Activated CD8-positive, alpha-beta T cell treated with anti-CD3 and anti-CD28 coated beads for 36 hours (primary cell): ENCODE data around the gene APBB2. TPM values are rescaled to one million over a fixed set of nuclear protein-coding genes. Genes with fewer than 3 reads are reported as not detected.

Experiments used
- ATAC-seq: fragments of 200-7000 bp; cut with Tn5 transposase; one replicate; pipeline ENCODE4 v1.10.0; 2021; ENCODE audit warnings: mild to moderate bottlenecking, moderate library complexity
- CTCF ChIA-PET: fragments of 350-600 bp; sonication (Branson Sonifier 250); formaldehyde crosslinking; loops from one replicate; lab custom pipeline; 2021; ENCODE audit warnings: antibody characterized with exemption; lab: Charles Lee
- POLR2A ChIA-PET: fragments of 350-600 bp; sonication (Branson Sonifier 250); formaldehyde crosslinking; loops from one replicate; lab custom pipeline; 2021; ENCODE audit warnings: antibody characterized with exemption; lab: Charles Lee
- DNase-seq: peaks from one replicate; pipeline ENCODE4 v3.0.0-alpha.2; 2020
- H3K27ac Mint-ChIP-seq: one replicate; pipeline ENCODE4 v1.8.0; 2021; ENCODE audit warnings: mild to moderate bottlenecking, mixed read lengths
- H3K27me3 Mint-ChIP-seq: one replicate; pipeline ENCODE4 v1.8.0; 2021; ENCODE audit warnings: mixed read lengths
- H3K36me3 Mint-ChIP-seq: one replicate; pipeline ENCODE4 v1.8.0; 2021; ENCODE audit warnings: low read depth, mixed read lengths
- H3K4me1 Mint-ChIP-seq: one replicate; pipeline ENCODE4 v1.8.0; 2021; ENCODE audit warnings: low read depth, mixed read lengths
- H3K4me3 Mint-ChIP-seq: one replicate; pipeline ENCODE4 v1.8.0; 2021; ENCODE audit warnings: mild to moderate bottlenecking, moderate library complexity, mixed read lengths
- H3K9me3 Mint-ChIP-seq: one replicate; pipeline ENCODE4 v1.8.0; 2021; ENCODE audit warnings: mixed read lengths
- CTCF ChIP-seq: fragments of 200-600 bp; IDR thresholded peaks from one replicate; pipeline ENCODE4 v1.8.0; 2022; ENCODE audit warnings: antibody characterized with exemption, mild to moderate bottlenecking
- intact Hi-C: fragments of 100-400 bp; cut with micrococcal nuclease; formaldehyde crosslinking; loops from one replicate; pipeline ENCODE4 v1.10.0; 2022
- total RNA-seq, 2 experiments: library from RNA; stranded (reverse); gene quantifications; one replicate each; pipeline ENCODE4 v1.2.3, GENCODE V29; 2021

Gene APBB2
- total RNA-seq, 2 experiments from 2014 or later, result 0.89 to 2.3 TPM

- CTCF ChIA-PET, result interaction anchor here (1.2 kb wide), 1 partner anchor 25 kb away, joined by 5 read pairs; no protein-coding TSS in a partner anchor
- H3K4me1 Mint-ChIP-seq, result no peaks in the 10 kb centered on the region
Observed at GRCh38 chr4:40949358-40950100, 264.8 kb downstream of the APBB2 start.

GRCh38 chr4:40948014-40948413 lies 266.3 kb downstream of the APBB2 start:
- ATAC-seq, result no peak
- ChIA-PET CTCF (no interaction called here), POLR2A (no interaction called here)
- DNase-seq, result no peak
- Mint-ChIP-seq H3K9me3 (no peaks in the 10 kb centered on the region), H3K4me1 (no peaks in the 10 kb centered on the region), H3K36me3 (no peaks in the 10 kb centered on the region), H3K4me3 (no peak overlapping the region), H3K27ac (no peak overlapping the region), H3K27me3 (peaks cover 2% of the 10 kb centered on the region)
- intact Hi-C loops, result no loop called here
- TF ChIP-seq CTCF, result no peak

More at GRCh38 chr4:40949358-40950100, 264.8 kb downstream of the APBB2 start:
- H3K4me3 Mint-ChIP-seq, result no peak overlapping the region
- POLR2A ChIA-PET, result interaction anchor here (0.6 kb wide), 1 partner anchor 31 kb away, joined by 3 read pairs; no protein-coding TSS in a partner anchor
- intact Hi-C loops, result no loop called here
- no peaks in the 10 kb centered on the region for H3K9me3 Mint-ChIP-seq
- TF ChIP-seq CTCF, result no peak
- no peak for DNase-seq
- H3K27ac Mint-ChIP-seq, result no peak overlapping the region
- ATAC-seq, result no peak
- no peaks in the 10 kb centered on the region for H3K36me3 Mint-ChIP-seq
- no peaks in the 10 kb centered on the region for H3K27me3 Mint-ChIP-seq

- DNase-seq (no peak), ATAC-seq (no peak)
- POLR2A ChIA-PET, result no interaction called here
- H3K27ac Mint-ChIP-seq, result no peak overlapping the region
- peaks cover 5% of the 10 kb centered on the region for H3K27me3 Mint-ChIP-seq
- H3K4me1 Mint-ChIP-seq, result no peaks in the 10 kb centered on the region
- CTCF ChIA-PET, result no interaction called here
- no peaks in the 10 kb centered on the region for H3K9me3 Mint-ChIP-seq
- no peak for TF ChIP-seq CTCF
- intact Hi-C loops, result no loop called here
- no peak overlapping the region for H3K4me3 Mint-ChIP-seq
- no peaks in the 10 kb centered on the region for H3K36me3 Mint-ChIP-seq
Observed at GRCh38 chr4:40946652-40947051, 267.7 kb downstream of the APBB2 start.

- ATAC-seq, result no peak
- no peaks in the 10 kb centered on the region for H3K36me3 Mint-ChIP-seq
- H3K4me3 Mint-ChIP-seq, result no peak overlapping the region
- ChIA-PET CTCF (no interaction called here), POLR2A (no interaction called here)
- no peak for TF ChIP-seq CTCF
- intact Hi-C loops, result no loop called here
- no peaks in the 10 kb centered on the region for H3K4me1 Mint-ChIP-seq
- H3K9me3 Mint-ChIP-seq, result no peaks in the 10 kb centered on the region
- H3K27me3 Mint-ChIP-seq, result peaks cover 7% of the 10 kb centered on the region
- no peak for DNase-seq
- H3K27ac Mint-ChIP-seq, result no peak overlapping the region
Observed at GRCh38 chr4:40940756-40941155, 273.6 kb downstream of the APBB2 start.

- Mint-ChIP-seq H3K4me3 (no peak overlapping the region), H3K9me3 (no peaks in the 10 kb centered on the region), H3K27ac (no peak overlapping the region), H3K36me3 (no peaks in the 10 kb centered on the region), H3K4me1 (no peaks in the 10 kb centered on the region), H3K27me3 (peaks cover 7% of the 10 kb centered on the region)
- TF ChIP-seq CTCF, result no peak
- ChIA-PET CTCF (interaction anchor here (0.7 kb wide), 1 partner anchor 436 kb away, joined by 3 read pairs; no protein-coding TSS in a partner anchor), POLR2A (no interaction called here)
- no peak for DNase-seq
- no peak for ATAC-seq
- intact Hi-C loops, result no loop called here
Observed at GRCh38 chr4:40940317-40940741, 274.0 kb downstream of the APBB2 start.
